Measurements from ENCODE around the gene CLSTN1. TPM values are rescaled to one million over a fixed set of nuclear protein-coding genes. Genes with fewer than 3 reads are reported as not detected.

Gene CLSTN1
- total RNA-seq, 1 experiment from 2014 or later = 100 TPM

- H3K79me1 ChIP-seq (ENCODE audit: insufficient read depth, low read depth, low read length, poor library complexity, severe bottlenecking) = no peaks in the 10 kb centered on the region
- no peak overlapping the region for H3K56ac ChIP-seq (ENCODE audit: insufficient read length, low read depth, low read length)
- DNase-seq = no peak
- H3K23me2 ChIP-seq (ENCODE audit: insufficient read length, low read depth, low read length, poor library complexity, severe bottlenecking) = peaks cover 3% of the 10 kb centered on the region
- H2AK5ac ChIP-seq (ENCODE audit: insufficient read length, low read length) = no peak overlapping the region
- no peak overlapping the region for H3K9ac ChIP-seq (ENCODE audit: extremely low read depth, insufficient read length, low read length)
- H2AFZ ChIP-seq (ENCODE audit: low read length) = no peak overlapping the region
- H2BK12ac ChIP-seq (ENCODE audit: insufficient read length, low read depth, low read length) = no peak overlapping the region
- no peak overlapping the region for H2BK20ac ChIP-seq (ENCODE audit: low read depth, low read length, poor library complexity, severe bottlenecking)
- no peak overlapping the region for H3K4me2 ChIP-seq (ENCODE audit: insufficient read depth, insufficient read length, low read length)
- no peaks in the 10 kb centered on the region for H3K27me3 Mint-ChIP-seq (ENCODE audit: low read depth)
- no peak overlapping the region for H4K8ac ChIP-seq (replicated peaks; ENCODE audit: insufficient read length, low read depth, low read length)
- no peaks in the 10 kb centered on the region; a peak in 1 of 5 replicates for H3K9me3 Mint-ChIP-seq
- H3K36me3 Mint-ChIP-seq (ENCODE audit: insufficient read depth in 1 of 3, low read depth in 3 of 3) = peaks cover 8 to 22% (median 9%) of the 10 kb centered on the region in 3 experiments; a peak in 6 of 7 replicates
- no peak overlapping the region for H3K18ac ChIP-seq (ENCODE audit: insufficient read length, low read depth, low read length)
- H3K4ac ChIP-seq (ENCODE audit: low read depth, low read length) = no peak overlapping the region; the same call in 1 of the 2 replicates
- H3K23ac ChIP-seq (ENCODE audit: insufficient read length, low read depth, low read length) = no peak overlapping the region
- no peaks in the 10 kb centered on the region for H3K27me3 ChIP-seq (ENCODE audit: insufficient read depth, low read length)
- H3K14ac ChIP-seq (ENCODE audit: insufficient read depth, low read length) = no peak overlapping the region; the same call in 1 of the 2 replicates
- H3K4me3 Mint-ChIP-seq = peak overlapping the region in 1 of 2 experiments; percentile 62; a peak in 1 of 5 replicates
- peak overlapping the region; percentile 74 to 96 (median 95) for H3K27ac Mint-ChIP-seq
- no CpG with 5 or more reads among the region's 10 CpGs for WGBS (ENCODE audit: extremely low coverage, insufficient read length, low lambda C conversion rate)
- no peaks in the 10 kb centered on the region for H3K9me3 ChIP-seq (ENCODE audit: control insufficient read depth, low read depth, low read length)
- no peak overlapping the region for H3K27ac ChIP-seq (ENCODE audit: insufficient read length, low read depth, low read length)
- no peaks in the 10 kb centered on the region for H4K20me1 ChIP-seq (ENCODE audit: control insufficient read depth, insufficient read depth, insufficient read length)
- TF ChIP-seq CTCF (conservative IDR thresholded peaks at IDR 0.05) = peak; percentile 22; the same call in 1 of the 3 replicates
- H3T11ph ChIP-seq (ENCODE audit: low read length) = no peak overlapping the region
- no peak overlapping the region for H2BK15ac ChIP-seq (ENCODE audit: low read depth, low read length)
- H4K5ac ChIP-seq (ENCODE audit: insufficient read length, low read depth, low read length) = peak overlapping the region; percentile 31
- H2BK120ac ChIP-seq (ENCODE audit: low read depth, low read length, poor library complexity, severe bottlenecking) = no peak overlapping the region
- no peak overlapping the region for H2BK5ac ChIP-seq (ENCODE audit: insufficient read length, low read length)
- peak overlapping the region; percentile 18 for H4K91ac ChIP-seq (ENCODE audit: insufficient read length, low read depth, low read length)
- H3K79me2 ChIP-seq (ENCODE audit: insufficient read depth, low read length) = no peaks in the 10 kb centered on the region
- H3K4me1 ChIP-seq (ENCODE audit: insufficient read depth, low read length) = peaks cover 3% of the 10 kb centered on the region; the same call in 1 of the 2 replicates
- H3K4me1 Mint-ChIP-seq = peaks cover 29 to 44% of the 10 kb centered on the region in 2 experiments
These were observed 105.6 kb downstream of the CLSTN1 start for GRCh38 chr1:9718006-9718680.
